CD14-positive monocyte (primary cell): Measurements from ENCODE around the gene CCS. TPM values are rescaled to one million over a fixed set of nuclear protein-coding genes. Genes with fewer than 3 reads are reported as not detected.
"Not testable (repeated sequence)": the region's sequence is repeated elsewhere in the genome, so short reads cannot be mapped to it uniquely, and the experiment has no call there.

Source experiments
- DNase-seq, 3 donors: peaks; one replicate each; pipeline ENCODE4 v3.0.0-alpha.2; 2011 to 2022
- H2AFZ ChIP-seq: 2 replicates; pipeline ENCODE4 v1.6.0; 2012; ENCODE audit warnings: mild to moderate bottlenecking, low read depth, low read length, inconsistent platforms; ENCODE audit not compliant: insufficient read depth, poor library complexity, severe bottlenecking
- H3K27ac ChIP-seq, 2 donors: 1 replicate in 1 of 2; 2 replicates in 1 of 2; pipeline ENCODE4 v1.5.1; 2012 to 2013; ENCODE audit warnings: low read length in 2 of 2, control low read depth in 1 of 2, inconsistent platforms in 1 of 2, low read depth in 1 of 2, mild to moderate bottlenecking in 1 of 2
- H3K27me3 ChIP-seq, 2 donors: one replicate each; pipeline versions ENCODE4 v1.6.0 to v1.6.1; 2011 to 2013; ENCODE audit warnings: low read length in 2 of 2; ENCODE audit not compliant: control insufficient read depth in 2 of 2, insufficient read depth in 2 of 2
- H3K36me3 ChIP-seq, 2 donors: replicated peaks in 1 of 2; 1 replicate in 1 of 2; 2 replicates in 1 of 2; pipeline versions ENCODE4 v1.5.1 to v1.6.1; 2012 to 2013; ENCODE audit warnings: low read length in 2 of 2, control low read depth in 1 of 2, inconsistent platforms in 1 of 2, mild to moderate bottlenecking in 1 of 2; ENCODE audit not compliant: insufficient read depth in 2 of 2, control insufficient read depth in 1 of 2
- H3K4me1 ChIP-seq, 2 donors: 1 replicate in 1 of 2; 2 replicates in 1 of 2; pipeline versions ENCODE4 v1.5.1 to v1.6.1; 2012 to 2013; ENCODE audit warnings: low read length in 2 of 2, control low read depth in 1 of 2, inconsistent platforms in 1 of 2, mild to moderate bottlenecking in 1 of 2, moderate library complexity in 1 of 2; ENCODE audit not compliant: insufficient read depth in 2 of 2, control insufficient read depth in 1 of 2
- H3K4me2 ChIP-seq: replicated peaks from 2 replicates; pipeline ENCODE3; 2012; ENCODE audit warnings: low read length, moderate library complexity, mild to moderate bottlenecking; ENCODE audit not compliant: poor library complexity, severe bottlenecking; ENCODE audit errors: extremely low read depth
- H3K4me3 ChIP-seq, 3 experiments: fragments of 200-600 bp in 1 of 3; sonication (generic) in 1 of 3; replicated peaks in 1 of 3; 1 replicate in 2 of 3; 2 replicates in 1 of 3; pipeline ENCODE4 v1.5.1; 2011 to 2013; ENCODE audit warnings: low read length in 3 of 3, mild to moderate bottlenecking in 3 of 3, control low read depth in 2 of 3, low read depth in 2 of 3, inconsistent platforms in 1 of 3, moderate library complexity in 1 of 3
- H3K79me2 ChIP-seq: 2 replicates; pipeline ENCODE4 v1.6.0; 2012; ENCODE audit warnings: mild to moderate bottlenecking, control low read depth, inconsistent platforms, low read length, moderate library complexity; ENCODE audit not compliant: insufficient read depth
- H3K9ac ChIP-seq: 2 replicates; pipeline ENCODE4 v1.6.0; 2017; ENCODE audit warnings: low read length, mild to moderate bottlenecking; ENCODE audit not compliant: insufficient read depth, poor library complexity, severe bottlenecking
- H3K9me3 ChIP-seq, 2 donors: replicated peaks in 1 of 2; 1 replicate in 1 of 2; 2 replicates in 1 of 2; pipeline versions ENCODE4 v1.5.1 to v1.6.1; 2012 to 2013; ENCODE audit warnings: low read length in 2 of 2, control low read depth in 1 of 2; ENCODE audit not compliant: control insufficient read depth in 1 of 2, insufficient read depth in 1 of 2
- H4K20me1 ChIP-seq: 2 replicates; pipeline ENCODE4 v1.6.0; 2012; ENCODE audit warnings: mild to moderate bottlenecking, low read length, control low read depth, moderate library complexity; ENCODE audit not compliant: insufficient read depth
- H3K27ac Mint-ChIP-seq, 7 donors: one replicate each; pipeline ENCODE4 v1.8.0; 2020; ENCODE audit warnings: mild to moderate bottlenecking in 7 of 7, mixed read lengths in 7 of 7, moderate library complexity in 6 of 7, inconsistent platforms in 2 of 7
- H3K27me3 Mint-ChIP-seq, 3 donors: one replicate each; pipeline ENCODE4 v1.8.0; 2021 to 2022; ENCODE audit warnings: low read depth in 3 of 3, mild to moderate bottlenecking in 3 of 3, mixed read lengths in 3 of 3, moderate library complexity in 3 of 3, inconsistent platforms in 1 of 3
- H3K36me3 Mint-ChIP-seq, 2 donors: one replicate each; pipeline ENCODE4 v1.8.0; 2020; ENCODE audit warnings: mixed read lengths in 2 of 2, inconsistent platforms in 1 of 2, mild to moderate bottlenecking in 1 of 2
- H3K4me1 Mint-ChIP-seq: one replicate; pipeline ENCODE4 v1.8.0; 2020; ENCODE audit warnings: mild to moderate bottlenecking, mixed read lengths
- H3K4me3 Mint-ChIP-seq, 2 donors: one replicate each; pipeline ENCODE4 v1.8.0; 2020; ENCODE audit warnings: mild to moderate bottlenecking in 2 of 2, mixed read lengths in 2 of 2, moderate library complexity in 1 of 2
- H3K9me3 Mint-ChIP-seq, 7 donors: one replicate each; pipeline ENCODE4 v1.8.0; 2020 to 2022; ENCODE audit warnings: mixed read lengths in 7 of 7, mild to moderate bottlenecking in 6 of 7, moderate library complexity in 6 of 7, inconsistent platforms in 2 of 7
- CTCF ChIP-seq: fragments of 200-600 bp; IDR thresholded peaks from one replicate; pipeline ENCODE4 v1.8.0; 2022; ENCODE audit warnings: antibody characterized with exemption, mild to moderate bottlenecking
- WGBS: methylation state at CpG from one replicate; pipeline ENCODE4 v1.1.5; 2013; ENCODE audit warnings: missing lambda C conversion rate; ENCODE audit not compliant: insufficient coverage; 5-methylcytosine and 5-hydroxymethylcytosine counted together
- intact Hi-C, 2 donors: fragments of 100-400 bp; cut with micrococcal nuclease; formaldehyde crosslinking; loops; one replicate each; pipeline versions ENCODE4 v1.15.0 to v1.15.1; 2023
- polyA plus RNA-seq, 3 donors: library from polyadenylated mRNA; depleted of rRNA in 1 of 3; unstranded in 2 of 3; stranded (reverse) in 1 of 3; fragments of 300-500 nt in 2 of 3; fragments of >200 nt in 1 of 3; fragmentation: Illumina TruSeq in 2 of 3; gene quantifications; 1 replicate in 2 of 3; 2 replicates in 1 of 3; pipeline ENCODE4 v1.2.3, GENCODE V29; 2012 to 2021

CCS gene
- polyA plus RNA-seq, 3 donors, result 26.9 to 67.9 (median 37.0) TPM

- not testable (repeated sequence) for DNase-seq, H3K9me3 ChIP-seq, H3K9ac ChIP-seq, H3K4me1 ChIP-seq, H3K27ac ChIP-seq, H4K20me1 ChIP-seq, H3K36me3 Mint-ChIP-seq, H3K27me3 ChIP-seq, H3K4me2 ChIP-seq, H3K4me1 Mint-ChIP-seq, H3K4me3 Mint-ChIP-seq, H3K4me3 ChIP-seq, H3K27ac Mint-ChIP-seq, H3K79me2 ChIP-seq, H3K36me3 ChIP-seq, H2AFZ ChIP-seq
- H3K9me3 Mint-ChIP-seq, result peaks cover 8 to 32% (median 17%) of the 10 kb centered on the region in 7 donors
- intact Hi-C loops, result loop anchor here in 1 of 2 donors (10.0 kb wide), 1 partner anchor 249 kb away; no protein-coding TSS in a partner anchor
- no CpG with 5 or more reads among the region's 1 CpG for WGBS
- peaks cover 2 to 16% (median 2%) of the 10 kb centered on the region in 3 donors for H3K27me3 Mint-ChIP-seq
Observed at GRCh38 chr11:66585447-66585846, 7.5 kb upstream of the CCS start.

- no peaks in the 10 kb centered on the region for H3K36me3 ChIP-seq
- intact Hi-C loops, result loop anchor here in 1 of 2 donors (10.0 kb wide), 1 partner anchor 249 kb away; no protein-coding TSS in a partner anchor
- H3K79me2 ChIP-seq, result no peaks in the 10 kb centered on the region
- H3K36me3 Mint-ChIP-seq, result peaks cover 0 to 2% of the 10 kb centered on the region in 2 donors
- peaks cover 8 to 9% of the 10 kb centered on the region in 2 donors for H3K9me3 ChIP-seq
- H3K9ac ChIP-seq, result no peak overlapping the region
- no peaks in the 10 kb centered on the region for H3K4me1 ChIP-seq
- peaks cover 2 to 16% (median 2%) of the 10 kb centered on the region in 3 donors for H3K27me3 Mint-ChIP-seq
- H4K20me1 ChIP-seq, result no peaks in the 10 kb centered on the region
- 50% methylated on average over 2 of the region's 2 CpGs for WGBS
- no peak overlapping the region for H2AFZ ChIP-seq
- H3K4me3 Mint-ChIP-seq, result no peak overlapping the region
- no peak overlapping the region for H3K4me3 ChIP-seq
- TF ChIP-seq CTCF, result no peak
- no peaks in the 10 kb centered on the region for H3K27me3 ChIP-seq
- no peaks in the 10 kb centered on the region for H3K4me1 Mint-ChIP-seq
- no peak overlapping the region for H3K4me2 ChIP-seq
- H3K9me3 Mint-ChIP-seq, result peaks cover 8 to 32% (median 17%) of the 10 kb centered on the region in 7 donors
- DNase-seq, result no peak
- no peak overlapping the region for H3K27ac ChIP-seq
- no peak overlapping the region for H3K27ac Mint-ChIP-seq
Observed at GRCh38 chr11:66586136-66586535, 6.8 kb upstream of the CCS start.

- not testable (repeated sequence) for H4K20me1 ChIP-seq, H3K27ac Mint-ChIP-seq, H3K36me3 Mint-ChIP-seq, DNase-seq, H3K9ac ChIP-seq, H3K27ac ChIP-seq, H3K36me3 ChIP-seq, H3K9me3 ChIP-seq, H3K4me3 Mint-ChIP-seq, H3K27me3 ChIP-seq, H3K27me3 Mint-ChIP-seq, H3K9me3 Mint-ChIP-seq, H2AFZ ChIP-seq, H3K4me3 ChIP-seq, H3K79me2 ChIP-seq, H3K4me2 ChIP-seq
- peaks cover 14 to 19% of the 10 kb centered on the region in 2 donors for H3K4me1 ChIP-seq
- H3K4me1 Mint-ChIP-seq, result peaks cover 14% of the 10 kb centered on the region
- intact Hi-C loops, result loop anchor here in 1 of 2 donors (10.0 kb wide), 1 partner anchor 245 kb away; no protein-coding TSS in a partner anchor
- no CpG with 5 or more reads among the region's 2 CpGs for whole genome bisulfite sequencing
Observed at GRCh38 chr11:66589315-66589714, 3.7 kb upstream of the CCS start.
